Kidney (tissue), 14 donors: ENCODE results near the gene CCDC57. TPM values are rescaled to one million over a fixed set of nuclear protein-coding genes. Genes with fewer than 3 reads are reported as not detected.

Experiments used
- DNase-seq, 5 donors: peaks; one replicate each; pipeline ENCODE4 v3.0.0-alpha.2; 2013 to 2020
- FAIRE-seq: peaks from 2 replicates; lab custom pipeline; 2012; peaks lifted over from hg19 to GRCh38; lab: Jason Lieb, UNC
- H3K27ac ChIP-seq, 2 donors: one replicate each; pipeline ENCODE4 v1.7.0; 2013; ENCODE audit warnings: low read depth in 2 of 2, low read length in 2 of 2, inconsistent platforms in 1 of 2
- H3K27me3 ChIP-seq: one replicate; pipeline ENCODE4 v1.7.1; 2013; ENCODE audit warnings: low read length, inconsistent platforms; ENCODE audit not compliant: control insufficient read depth, insufficient read depth
- H3K36me3 ChIP-seq, 3 donors: one replicate each; pipeline versions ENCODE4 v1.7.0 to v1.7.1; 2013; ENCODE audit warnings: low read length in 3 of 3, control low read depth in 1 of 3, inconsistent platforms in 1 of 3; ENCODE audit not compliant: insufficient read depth in 3 of 3, control insufficient read depth in 2 of 3
- H3K4me1 ChIP-seq, 3 donors: one replicate each; pipeline versions ENCODE4 v1.7.0 to v1.7.1; 2013; ENCODE audit warnings: low read length in 3 of 3, inconsistent platforms in 1 of 3, low read depth in 1 of 3; ENCODE audit not compliant: control insufficient read depth in 2 of 3, insufficient read depth in 2 of 3
- H3K4me3 ChIP-seq, 3 donors: one replicate each; pipeline versions ENCODE4 v1.7.0 to v1.8.1; 2013; ENCODE audit warnings: low read length in 3 of 3, control low read depth in 1 of 3, inconsistent platforms in 1 of 3
- H3K9ac ChIP-seq, 3 donors: one replicate each; pipeline versions ENCODE4 v1.7.0 to v1.7.1; 2013; ENCODE audit warnings: low read length in 3 of 3, control low read depth in 1 of 3, inconsistent platforms in 1 of 3
- H3K9me3 ChIP-seq, 3 donors: one replicate each; pipeline versions ENCODE4 v1.7.0 to v1.7.1; 2013; ENCODE audit warnings: low read length in 3 of 3, control low read depth in 1 of 3, inconsistent platforms in 1 of 3; ENCODE audit not compliant: control insufficient read depth in 2 of 3, insufficient read depth in 1 of 3
- intact Hi-C: fragments of 100-400 bp; cut with DNase I; formaldehyde crosslinking; loops from one replicate; pipeline ENCODE4 v1.11.1; 2022
- polyA plus RNA-seq: library from polyadenylated mRNA; stranded (reverse); fragments of 350-450 nt; fragmentation: Illumina TruSeq; extraction: RNeasy Lipid Tissue Mini Kit (QIAGEN cat#74804); gene quantifications from one replicate; pipeline ENCODE4 v1.2.3, GENCODE V29; 2014; ENCODE audit warnings: low read depth, low replicate concordance; ENCODE audit not compliant: insufficient read depth
- total RNA-seq: library from RNA; stranded (reverse); fragmentation: NEBNext Ultra II Directional; extraction: Animal tissue kit (Norgen Biotek cat#: 25700); gene quantifications from one replicate; pipeline ENCODE4 v1.2.1, GENCODE V29; 2021
- TF ChIP-seq, protein P1 (sequence below): IDR thresholded peaks from 3 replicates; pipeline ENCODE4 v1.5.1; 2012; ENCODE audit warnings: mild to moderate bottlenecking, moderate library complexity, borderline replicate concordance; ENCODE audit not compliant: insufficient read depth; ENCODE audit errors: extremely low read depth
- donor health status: control.
- donor health status: control.
- donor health status: control.
- donor health status: control.
- donor health status: control.
- donor health status: DM: yes; HTN: yes; CAD: no.
- donor health status: Normal renal cell carcinoma (clear cell type).

CCDC57 gene
- total and polyA plus RNA-seq, 2 donors from 2014 or later, result 46.7 to 79.4 TPM

DNA sequence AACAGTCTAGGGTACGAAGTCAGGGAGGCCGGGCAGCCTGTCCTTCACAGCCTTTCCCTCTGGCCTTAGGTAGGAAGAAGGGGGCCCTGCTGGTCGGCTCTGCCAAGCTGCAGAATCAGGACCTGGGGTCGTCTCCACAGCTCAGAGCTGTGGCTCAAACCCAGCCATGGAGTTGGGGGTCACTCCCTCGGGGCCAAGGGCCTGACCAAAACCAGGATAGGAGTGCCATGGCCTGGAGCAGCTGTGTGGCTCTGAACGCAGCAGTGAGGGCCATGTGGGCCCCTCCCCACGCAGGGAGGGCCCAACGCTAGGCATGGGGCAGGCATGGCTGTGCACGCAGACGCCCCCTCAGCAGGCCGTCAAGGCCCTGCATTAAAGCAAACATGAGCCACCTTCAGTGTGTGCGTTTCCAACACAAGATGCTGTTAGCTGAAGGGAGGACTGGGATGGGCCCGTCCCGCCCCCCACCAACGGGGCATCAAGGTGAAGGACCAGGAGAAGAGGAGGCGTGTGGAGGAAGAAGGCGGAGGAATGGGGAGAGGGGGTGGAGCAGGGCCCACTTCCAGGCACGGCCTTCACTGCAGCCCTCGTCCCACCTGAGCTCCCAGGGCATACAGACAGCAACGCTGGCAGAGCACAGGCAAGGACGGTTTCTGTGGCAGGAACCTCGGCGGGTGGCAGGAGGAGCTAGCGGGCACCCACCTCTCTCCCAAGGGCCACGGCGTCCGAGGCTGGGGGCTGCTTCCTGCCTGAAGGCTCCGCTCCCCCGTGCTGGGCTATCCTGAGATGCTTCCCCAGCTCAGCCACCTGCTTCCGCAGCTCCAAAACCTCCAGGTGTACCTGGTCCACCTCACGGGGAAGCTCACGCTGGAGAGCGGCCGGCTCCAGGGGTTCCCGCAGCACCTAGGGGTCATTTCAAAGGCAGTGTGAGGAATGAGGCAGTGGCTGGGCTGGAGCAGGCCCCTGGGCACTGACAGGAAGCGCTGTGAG, 55.3 kb downstream of the CCDC57 start:
- no peaks in the 10 kb centered on the region for H3K4me1 ChIP-seq
- peak in 1 of 5 donors; percentile 65 for DNase-seq
- no peak overlapping the region for H3K9ac ChIP-seq
- no peak for FAIRE-seq
- H3K27ac ChIP-seq, result no peak overlapping the region
- TF ChIP-seq, protein P1, sequence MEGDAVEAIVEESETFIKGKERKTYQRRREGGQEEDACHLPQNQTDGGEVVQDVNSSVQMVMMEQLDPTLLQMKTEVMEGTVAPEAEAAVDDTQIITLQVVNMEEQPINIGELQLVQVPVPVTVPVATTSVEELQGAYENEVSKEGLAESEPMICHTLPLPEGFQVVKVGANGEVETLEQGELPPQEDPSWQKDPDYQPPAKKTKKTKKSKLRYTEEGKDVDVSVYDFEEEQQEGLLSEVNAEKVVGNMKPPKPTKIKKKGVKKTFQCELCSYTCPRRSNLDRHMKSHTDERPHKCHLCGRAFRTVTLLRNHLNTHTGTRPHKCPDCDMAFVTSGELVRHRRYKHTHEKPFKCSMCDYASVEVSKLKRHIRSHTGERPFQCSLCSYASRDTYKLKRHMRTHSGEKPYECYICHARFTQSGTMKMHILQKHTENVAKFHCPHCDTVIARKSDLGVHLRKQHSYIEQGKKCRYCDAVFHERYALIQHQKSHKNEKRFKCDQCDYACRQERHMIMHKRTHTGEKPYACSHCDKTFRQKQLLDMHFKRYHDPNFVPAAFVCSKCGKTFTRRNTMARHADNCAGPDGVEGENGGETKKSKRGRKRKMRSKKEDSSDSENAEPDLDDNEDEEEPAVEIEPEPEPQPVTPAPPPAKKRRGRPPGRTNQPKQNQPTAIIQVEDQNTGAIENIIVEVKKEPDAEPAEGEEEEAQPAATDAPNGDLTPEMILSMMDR, result no peak
- peaks cover 2 to 21% (median 8%) of the 10 kb centered on the region in 3 donors for H3K36me3 ChIP-seq
- no peaks in the 10 kb centered on the region for H3K27me3 ChIP-seq
- H3K4me3 ChIP-seq, result no peak overlapping the region
- no peaks in the 10 kb centered on the region for H3K9me3 ChIP-seq
- intact Hi-C loops, result loop anchor here (10.0 kb wide), 1 partner anchor 123 kb away; the partner anchor contains the start of genes DCXR and RAC3

DNA sequence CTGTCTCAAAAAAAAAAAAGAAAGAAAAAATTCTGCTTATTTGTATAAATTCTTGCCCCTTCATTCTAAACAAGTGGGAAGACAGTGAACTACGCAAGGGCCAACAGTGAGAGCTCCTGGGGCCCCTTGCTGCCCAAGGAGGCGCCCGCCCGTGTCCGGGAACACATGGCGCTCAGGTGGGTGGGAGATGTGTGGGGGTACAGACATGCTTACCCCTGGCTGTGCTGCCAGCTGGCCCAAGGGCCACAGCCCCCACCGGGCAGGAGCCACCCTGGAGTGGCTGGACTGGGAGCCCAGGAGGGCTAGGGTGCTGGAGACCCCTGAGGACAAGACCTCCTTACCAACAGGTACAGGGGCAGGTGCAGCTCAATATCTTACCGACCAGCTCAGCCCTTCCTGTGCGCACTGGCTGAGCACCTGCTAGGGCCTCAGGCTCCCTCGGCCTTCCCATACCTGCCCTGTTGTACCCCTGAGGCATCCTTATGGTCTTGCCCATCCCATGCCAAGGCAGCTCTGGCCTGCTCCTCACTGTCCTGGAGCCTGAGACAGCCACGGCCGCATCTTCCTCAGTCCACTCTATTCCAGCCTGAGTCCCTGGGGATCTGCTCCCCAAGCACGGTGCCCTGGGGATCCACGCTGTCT, 56.2 kb downstream of the CCDC57 start:
- Histone ChIP-seq H3K27me3 (no peaks in the 10 kb centered on the region), H3K9me3 (no peaks in the 10 kb centered on the region), H3K27ac (no peak overlapping the region), H3K4me3 (no peak overlapping the region), H3K36me3 (peaks cover 2 to 19% (median 8%) of the 10 kb centered on the region in 3 donors), H3K9ac (no peak overlapping the region), H3K4me1 (no peaks in the 10 kb centered on the region)
- intact Hi-C loops, result loop anchor here (10.0 kb wide), 1 partner anchor 122 kb away; the partner anchor contains the start of genes DCXR and RAC3
- FAIRE-seq (no peak), DNase-seq (peak in 1 of 5 donors; percentile 67)
- TF ChIP-seq, protein P1, result no peak

DNA sequence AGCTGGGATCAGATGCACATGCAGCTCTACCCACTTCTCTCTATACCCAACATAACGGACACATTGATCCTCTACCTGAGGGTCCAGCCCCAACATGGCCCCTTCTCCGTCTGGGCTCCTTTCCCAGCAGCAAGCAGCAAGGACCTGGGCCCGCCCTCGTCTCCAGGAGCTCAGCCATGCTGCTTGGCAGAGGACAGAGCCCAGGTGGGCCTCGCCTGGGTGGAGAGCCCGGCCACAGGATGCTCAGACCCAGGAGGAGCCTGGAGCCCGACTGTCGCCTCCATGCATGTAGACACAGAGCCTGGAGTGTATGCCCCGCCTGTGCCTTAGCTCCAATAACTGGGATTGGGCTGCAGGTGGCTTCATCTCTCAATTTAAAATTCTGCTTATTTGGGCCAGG, 57.0 kb downstream of the CCDC57 start:
- intact Hi-C loops, result loop anchor here (10.0 kb wide), 1 partner anchor 121 kb away; the partner anchor contains the start of genes DCXR and RAC3
- Histone ChIP-seq H3K27me3 (no peaks in the 10 kb centered on the region), H3K27ac (no peak overlapping the region), H3K36me3 (peaks cover 2 to 16% (median 8%) of the 10 kb centered on the region in 3 donors), H3K9me3 (no peaks in the 10 kb centered on the region), H3K4me3 (no peak overlapping the region), H3K4me1 (no peaks in the 10 kb centered on the region), H3K9ac (no peak overlapping the region)
- TF ChIP-seq, protein P1, result no peak
- no peak for FAIRE-seq
- peak in 1 of 5 donors; percentile 60 for DNase-seq
